K562 (cell line): ENCODE results near the gene CLIP2.

Source experiments
- ATF7 ChIP-seq: fragments of 450-650 bp; IDR thresholded peaks from 2 replicates; pipeline ENCODE4 v1.7.1; 2014; ENCODE audit warnings: mild to moderate bottlenecking, moderate library complexity
- CTCF ChIP-seq, 3 experiments: IDR thresholded peaks in 2 of 3; conservative IDR thresholded peaks in 1 of 3; 2 replicates each; pipeline ENCODE4 v1.5.1; 2011 to 2012; ENCODE audit warnings: low read length in 3 of 3, mild to moderate bottlenecking in 3 of 3, control low read depth in 2 of 3, improper control_type of control experiment in 1 of 3, inconsistent platforms in 1 of 3, low read depth in 1 of 3, mixed read lengths in 1 of 3, moderate library complexity in 1 of 3; ENCODE audit not compliant: insufficient read depth in 2 of 3
- HDAC1 ChIP-seq, 2 experiments: fragments of 450-650 bp; IDR thresholded peaks; 2 replicates each; pipeline ENCODE4 v1.6.1; 2016 to 2017; ENCODE audit warnings: inconsistent platforms in 1 of 2, mild to moderate bottlenecking in 1 of 2, moderate library complexity in 1 of 2
- MAFK ChIP-seq: IDR thresholded peaks from 2 replicates; pipeline ENCODE4 v1.6.1; 2011; ENCODE audit warnings: low read length, improper control_type of control experiment
- MED1 ChIP-seq: sonication (generic); formaldehyde crosslinking; IDR thresholded peaks from 2 replicates; pipeline ENCODE4 v1.8.1; 2023; ENCODE audit warnings: missing genetic modification reagents, borderline replicate concordance
- POLR2A ChIP-seq: fragments of 450-650 bp; conservative IDR thresholded peaks from 2 replicates; pipeline ENCODE4 v1.6.1; 2016
- POLR2AphosphoS5 ChIP-seq: IDR thresholded peaks from 2 replicates; pipeline ENCODE4 v1.6.1; 2011; ENCODE audit warnings: mild to moderate bottlenecking, low read depth, low read length, moderate library complexity; ENCODE audit not compliant: control insufficient read depth, insufficient read depth
- RBFOX2 ChIP-seq: fragments of 200-400 bp; formaldehyde crosslinking; IDR thresholded peaks from 2 replicates; pipeline ENCODE4 v1.6.1; 2017; ENCODE audit warnings: low read depth, mild to moderate bottlenecking, low read length, moderate library complexity
- RFX1 ChIP-seq: fragments of 450-650 bp; IDR thresholded peaks from 2 replicates; pipeline ENCODE4 v1.6.1; 2016; ENCODE audit warnings: mild to moderate bottlenecking, moderate library complexity
- ZNF589 ChIP-seq: fragments of 200-800 bp; sonication (Bioruptor generic); IDR thresholded peaks from 2 replicates; pipeline ENCODE4 v1.6.1; 2016; ENCODE audit warnings: low read depth, missing genetic modification characterization, missing compliant biosample characterization
- TF ChIP-seq, protein P1 (sequence below): sonication (generic); formaldehyde crosslinking; IDR thresholded peaks from 2 replicates; pipeline ENCODE4 v1.9.0; 2022; ENCODE audit warnings: mild to moderate bottlenecking, missing genetic modification reagents
- TF ChIP-seq, protein P2 (sequence below), 2 experiments: fragments of 450-650 bp in 1 of 2; sonication (generic) in 1 of 2; formaldehyde crosslinking in 1 of 2; IDR thresholded peaks in 1 of 2; conservative IDR thresholded peaks in 1 of 2; 2 replicates each; pipeline versions ENCODE4 v1.6.1 to v1.8.1; 2016 to 2023; ENCODE audit warnings: mild to moderate bottlenecking in 2 of 2, moderate library complexity in 2 of 2, inconsistent platforms in 1 of 2, missing genetic modification reagents in 1 of 2

GRCh38 chr7:74302745-74303221, 13.6 kb downstream of the CLIP2 start:
- TF ChIP-seq, protein P1, sequence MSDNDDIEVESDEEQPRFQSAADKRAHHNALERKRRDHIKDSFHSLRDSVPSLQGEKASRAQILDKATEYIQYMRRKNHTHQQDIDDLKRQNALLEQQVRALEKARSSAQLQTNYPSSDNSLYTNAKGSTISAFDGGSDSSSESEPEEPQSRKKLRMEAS (CRISPR knock-in tag), result no peak
- TF ChIP-seq CTCF (IDR thresholded peaks at IDR 0.05 in 2 of 3, conservative IDR thresholded peaks at IDR 0.05 in 1 of 3; ENCODE audit: insufficient read depth in 2 of 3, low read depth in 1 of 3, low read length in 3 of 3), result no peak
- TF ChIP-seq ATF7, result no peak
- TF ChIP-seq, protein P2, sequence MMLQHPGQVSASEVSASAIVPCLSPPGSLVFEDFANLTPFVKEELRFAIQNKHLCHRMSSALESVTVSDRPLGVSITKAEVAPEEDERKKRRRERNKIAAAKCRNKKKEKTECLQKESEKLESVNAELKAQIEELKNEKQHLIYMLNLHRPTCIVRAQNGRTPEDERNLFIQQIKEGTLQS (IDR thresholded peaks at IDR 0.05), result no peak
- TF ChIP-seq, protein P2 (CRISPR knock-in tag; conservative IDR thresholded peaks at IDR 0.05), result no peak
- TF ChIP-seq RBFOX2, result no peak
- no peak for TF ChIP-seq POLR2A
- no peak for TF ChIP-seq ZNF589 (CRISPR knock-in tag)
- no peak for TF ChIP-seq MAFK
- no peak for TF ChIP-seq RFX1
- no peak for TF ChIP-seq MED1 (CRISPR knock-in tag)
- TF ChIP-seq POLR2AphosphoS5, result no peak
- no peak for TF ChIP-seq HDAC1 (IDR thresholded peaks at IDR 0.05)
